Uterus (tissue), 2 donors: ENCODE results near the gene TTLL6.

ENCODE experiments used
- CTCF ChIP-seq, 4 experiments: fragments of 200-600 bp in 2 of 4; fragments of 450-650 bp in 2 of 4; sonication (generic) in 2 of 4; IDR thresholded peaks; one replicate each; pipeline ENCODE4 v1.5.1; 2016 to 2019; ENCODE audit warnings: antibody characterized with exemption in 4 of 4, mild to moderate bottlenecking in 2 of 4, moderate library complexity in 1 of 4
- POLR2A ChIP-seq, 2 donors: fragments of 450-650 bp; IDR thresholded peaks; one replicate each; pipeline ENCODE4 v1.6.1; 2016; ENCODE audit warnings: antibody characterized with exemption in 2 of 2, mild to moderate bottlenecking in 1 of 2, moderate library complexity in 1 of 2

- TF ChIP-seq CTCF (IDR thresholded peaks at IDR 0.05) (no peak), POLR2A (IDR thresholded peaks at IDR 0.05) (no peak)
Measured at GRCh38 chr17:48729335-48730239, 87.4 kb downstream of the TTLL6 start.
